GM12878 (cell line): Measurements from ENCODE around the gene NUPR1.

ENCODE experiments used
- CEBPB ChIP-seq, 2 experiments: fragments of 150-350 bp in 1 of 2; IDR thresholded peaks; 2 replicates each; pipeline ENCODE4 v1.6.1; 2012 to 2014; ENCODE audit warnings: low read depth in 2 of 2, low read length in 2 of 2, borderline replicate concordance in 1 of 2, inconsistent platforms in 1 of 2
- LARP7 ChIP-seq: fragments of 450-650 bp; IDR thresholded peaks from 2 replicates; pipeline ENCODE4 v1.6.1; 2017; ENCODE audit warnings: mild to moderate bottlenecking
- NFIC ChIP-seq: IDR thresholded peaks from 2 replicates; pipeline ENCODE4 v1.6.1; 2012; ENCODE audit warnings: low read depth, mild to moderate bottlenecking, inconsistent platforms, low read length, moderate library complexity
- POLR2AphosphoS5 ChIP-seq: IDR thresholded peaks from 2 replicates; pipeline ENCODE4 v1.6.1; 2011; ENCODE audit warnings: mild to moderate bottlenecking, low read length, inconsistent platforms
- RELB ChIP-seq: fragments of 450-650 bp; IDR thresholded peaks from 2 replicates; pipeline ENCODE4 v1.6.1; 2017; ENCODE audit warnings: low read depth, mild to moderate bottlenecking, moderate library complexity
- TCF12 ChIP-seq: IDR thresholded peaks from 2 replicates; pipeline ENCODE4 v1.6.1; 2011; ENCODE audit warnings: low read depth, mild to moderate bottlenecking, low read length
- TCF3 ChIP-seq: IDR thresholded peaks from 2 replicates; pipeline ENCODE4 v1.6.1; 2012; ENCODE audit warnings: low read depth, mild to moderate bottlenecking, low read length, borderline replicate concordance; ENCODE audit not compliant: insufficient read depth
- ZNF687 ChIP-seq: fragments of 450-650 bp; IDR thresholded peaks from 2 replicates; pipeline ENCODE4 v1.6.1; 2017; ENCODE audit warnings: mild to moderate bottlenecking, moderate library complexity
- TF ChIP-seq, protein P1 (sequence below), 3 experiments: IDR thresholded peaks in 2 of 3; conservative IDR thresholded peaks in 1 of 3; 2 replicates each; pipeline ENCODE4 v1.5.1; 2011; ENCODE audit warnings: low read depth in 3 of 3, low read length in 3 of 3, mild to moderate bottlenecking in 3 of 3, control low read depth in 2 of 3, moderate library complexity in 2 of 3, inconsistent platforms in 1 of 3, mixed read lengths in 1 of 3; ENCODE audit not compliant: control insufficient read depth in 2 of 3, insufficient read depth in 1 of 3; ENCODE audit errors: extremely low read depth in 1 of 3

DNA sequence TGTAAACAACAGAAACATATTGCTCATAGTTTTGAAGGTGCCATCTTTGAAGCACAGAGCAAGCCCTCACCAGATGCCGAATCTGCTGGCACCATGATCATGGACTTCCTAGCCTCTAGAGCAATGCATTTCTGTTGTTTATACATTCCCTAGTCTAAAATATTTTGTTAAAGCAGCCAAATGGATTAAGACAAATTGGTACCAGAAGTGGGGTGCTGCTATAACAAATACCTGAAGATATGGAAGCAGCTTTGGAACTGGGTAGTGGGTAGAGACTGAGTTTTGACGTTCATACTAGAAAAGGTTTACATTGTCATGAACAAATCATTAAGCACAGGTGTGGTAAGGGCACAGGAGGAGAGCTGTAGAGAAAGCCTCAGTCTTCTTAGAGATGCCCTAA is 28.5 kb upstream of the NUPR1 start:
- TF ChIP-seq LARP7 = no peak
- no peak for TF ChIP-seq CEBPB (IDR thresholded peaks at IDR 0.05; ENCODE audit: borderline replicate concordance in 1 of 2, low read depth in 2 of 2, low read length in 2 of 2)
- no peak for TF ChIP-seq NFIC
- no peak for TF ChIP-seq TCF12
- TF ChIP-seq, protein P1, sequence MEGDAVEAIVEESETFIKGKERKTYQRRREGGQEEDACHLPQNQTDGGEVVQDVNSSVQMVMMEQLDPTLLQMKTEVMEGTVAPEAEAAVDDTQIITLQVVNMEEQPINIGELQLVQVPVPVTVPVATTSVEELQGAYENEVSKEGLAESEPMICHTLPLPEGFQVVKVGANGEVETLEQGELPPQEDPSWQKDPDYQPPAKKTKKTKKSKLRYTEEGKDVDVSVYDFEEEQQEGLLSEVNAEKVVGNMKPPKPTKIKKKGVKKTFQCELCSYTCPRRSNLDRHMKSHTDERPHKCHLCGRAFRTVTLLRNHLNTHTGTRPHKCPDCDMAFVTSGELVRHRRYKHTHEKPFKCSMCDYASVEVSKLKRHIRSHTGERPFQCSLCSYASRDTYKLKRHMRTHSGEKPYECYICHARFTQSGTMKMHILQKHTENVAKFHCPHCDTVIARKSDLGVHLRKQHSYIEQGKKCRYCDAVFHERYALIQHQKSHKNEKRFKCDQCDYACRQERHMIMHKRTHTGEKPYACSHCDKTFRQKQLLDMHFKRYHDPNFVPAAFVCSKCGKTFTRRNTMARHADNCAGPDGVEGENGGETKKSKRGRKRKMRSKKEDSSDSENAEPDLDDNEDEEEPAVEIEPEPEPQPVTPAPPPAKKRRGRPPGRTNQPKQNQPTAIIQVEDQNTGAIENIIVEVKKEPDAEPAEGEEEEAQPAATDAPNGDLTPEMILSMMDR (IDR thresholded peaks at IDR 0.05 in 2 of 3, conservative IDR thresholded peaks at IDR 0.05 in 1 of 3; ENCODE audit: control insufficient read depth in 2 of 3, extremely low read depth in 1 of 3, insufficient read depth in 1 of 3, low read depth in 3 of 3, low read length in 3 of 3) = no peak
- no peak for TF ChIP-seq RELB
- no peak for TF ChIP-seq POLR2AphosphoS5
- no peak for TF ChIP-seq ZNF687
- TF ChIP-seq TCF3 = no peak
